NCI-H146 (cell line): ENCODE results near the gene CFAP97D2.

Experiments used
- DNase-seq: peaks from one replicate; lab custom pipeline; 2025; lab: John Stamatoyannopoulos, UW

Gene CFAP97D2

DNA sequence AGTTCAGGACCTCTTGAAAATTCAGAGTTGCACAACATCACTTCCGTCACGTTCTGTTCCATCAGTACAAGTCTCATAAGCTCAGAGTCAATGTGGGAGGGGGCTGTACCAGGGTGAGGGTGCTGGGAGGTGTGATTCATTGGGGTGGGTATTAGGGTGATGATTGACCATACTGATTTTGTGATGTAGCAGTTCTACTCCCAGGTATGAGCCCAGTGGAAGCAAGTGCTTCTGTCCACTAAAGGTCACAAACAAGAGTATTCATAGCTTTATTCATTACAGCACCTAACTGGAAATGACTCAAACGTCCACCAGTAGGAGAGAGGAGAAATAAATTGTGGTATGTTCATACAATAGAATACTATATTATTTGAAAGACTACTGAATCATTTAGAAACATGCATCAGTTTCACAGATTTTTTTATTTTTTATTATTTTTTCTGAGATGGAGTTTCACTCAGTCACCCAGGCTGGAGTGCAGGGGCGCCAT lies 90.3 kb downstream of the CFAP97D2 start:
- no peak for DNase-seq
